WTC11 (cell line): ENCODE measurements around the gene OGG1. TPM values are rescaled to one million over a fixed set of nuclear protein-coding genes. Genes with fewer than 3 reads are reported as not detected.

Experiments used
- ATAC-seq: fragments of 200-7000 bp; cut with Tn5 transposase; 2 replicates; pipeline ENCODE4 v1.10.0; 2021; ENCODE audit warnings: mild to moderate bottlenecking, moderate library complexity
- CTCF ChIA-PET: fragments of 300-600 bp; sonication (Branson Sonifier 250); formaldehyde crosslinking; loops from one replicate; lab custom pipeline; 2021; ENCODE audit warnings: antibody characterized with exemption; lab: Charles Lee
- POLR2A ChIA-PET: fragments of 350-600 bp; sonication (Branson Sonifier 250); formaldehyde crosslinking; loops from one replicate; lab custom pipeline; 2021; ENCODE audit warnings: antibody characterized with exemption; lab: Charles Lee
- DNase-seq: peaks from one replicate; pipeline ENCODE4 v3.0.0; 2021; ENCODE audit warnings: low spot score
- H3K27ac Mint-ChIP-seq: 2 replicates; pipeline ENCODE4 v1.8.0; 2021; ENCODE audit warnings: mixed read lengths
- H3K27me3 Mint-ChIP-seq: 2 replicates; pipeline ENCODE4 v1.8.0; 2021; ENCODE audit warnings: low read depth, mild to moderate bottlenecking, moderate library complexity, mixed read lengths
- H3K36me3 Mint-ChIP-seq: 2 replicates; pipeline ENCODE4 v1.8.0; 2021; ENCODE audit warnings: mixed read lengths
- H3K4me1 Mint-ChIP-seq: 2 replicates; pipeline ENCODE4 v1.8.0; 2022; ENCODE audit warnings: mixed read lengths
- H3K4me3 Mint-ChIP-seq: 2 replicates; pipeline ENCODE4 v1.8.0; 2021; ENCODE audit warnings: mild to moderate bottlenecking, moderate library complexity, mixed read lengths
- H3K9me3 Mint-ChIP-seq: 2 replicates; pipeline ENCODE4 v1.8.0; 2021; ENCODE audit warnings: mixed read lengths
- CBFB ChIP-seq: sonication (generic); formaldehyde crosslinking; IDR thresholded peaks from 2 replicates; pipeline ENCODE4 v1.8.1; 2022; ENCODE audit warnings: mild to moderate bottlenecking, low read depth, missing genetic modification reagents
- CDX4 ChIP-seq: fragments of 250-450 bp; sonication (Bioruptor Pico); IDR thresholded peaks from 2 replicates; pipeline ENCODE4 v1.9.0; 2021; ENCODE audit warnings: moderate library complexity, mild to moderate bottlenecking, inconsistent platforms, borderline replicate concordance
- E2F1 ChIP-seq: sonication (generic); formaldehyde crosslinking; IDR thresholded peaks from 2 replicates; pipeline ENCODE4 v1.8.0; 2022; ENCODE audit warnings: mild to moderate bottlenecking, missing genetic modification reagents
- E2F4 ChIP-seq: sonication (generic); formaldehyde crosslinking; IDR thresholded peaks from 2 replicates; pipeline ENCODE4 v1.8.1; 2022; ENCODE audit warnings: low read depth, mild to moderate bottlenecking, moderate library complexity, missing genetic modification reagents, borderline replicate concordance
- ELF4 ChIP-seq: sonication (generic); formaldehyde crosslinking; IDR thresholded peaks from 2 replicates; pipeline ENCODE4 v1.8.1; 2022; ENCODE audit warnings: low read depth, mild to moderate bottlenecking, moderate library complexity, missing genetic modification reagents
- ESRRA ChIP-seq: sonication (generic); formaldehyde crosslinking; IDR thresholded peaks from 2 replicates; pipeline ENCODE4 v1.8.1; 2022; ENCODE audit warnings: mild to moderate bottlenecking, missing genetic modification reagents, borderline replicate concordance
- FOXK1 ChIP-seq: sonication (generic); formaldehyde crosslinking; IDR thresholded peaks from 2 replicates; pipeline ENCODE4 v1.8.0; 2022; ENCODE audit warnings: mild to moderate bottlenecking, moderate library complexity, missing genetic modification reagents
- FOXP4 ChIP-seq: sonication (generic); formaldehyde crosslinking; IDR thresholded peaks from 2 replicates; pipeline ENCODE4 v1.8.0; 2022; ENCODE audit warnings: mild to moderate bottlenecking, missing genetic modification reagents
- HMGA2 ChIP-seq: fragments of 250-450 bp; sonication (Bioruptor Pico); IDR thresholded peaks from 2 replicates; pipeline ENCODE4 v1.4.0; 2021; ENCODE audit warnings: mild to moderate bottlenecking, moderate library complexity
- IRF2 ChIP-seq: sonication (generic); formaldehyde crosslinking; IDR thresholded peaks from 2 replicates; pipeline ENCODE4 v1.8.0; 2022; ENCODE audit warnings: low read depth, missing genetic modification reagents, borderline replicate concordance
- MLX ChIP-seq: sonication (generic); formaldehyde crosslinking; IDR thresholded peaks from 2 replicates; pipeline ENCODE4 v1.8.1; 2023; ENCODE audit warnings: mild to moderate bottlenecking, missing genetic modification reagents, moderate library complexity
- SMAD4 ChIP-seq: sonication (generic); formaldehyde crosslinking; IDR thresholded peaks from 2 replicates; pipeline ENCODE4 v1.8.0; 2022; ENCODE audit warnings: mild to moderate bottlenecking, missing genetic modification reagents
- USF1 ChIP-seq: sonication (generic); formaldehyde crosslinking; IDR thresholded peaks from 2 replicates; pipeline ENCODE4 v1.8.0; 2022; ENCODE audit warnings: mild to moderate bottlenecking, missing genetic modification reagents
- USF2 ChIP-seq: sonication (generic); formaldehyde crosslinking; IDR thresholded peaks from 2 replicates; pipeline ENCODE4 v1.8.1; 2023; ENCODE audit warnings: mild to moderate bottlenecking, missing genetic modification reagents, moderate library complexity
- ZNF138 ChIP-seq: sonication (generic); formaldehyde crosslinking; conservative IDR thresholded peaks from 2 replicates; pipeline ENCODE4 v1.8.1; 2022; ENCODE audit warnings: mild to moderate bottlenecking, moderate library complexity, missing genetic modification reagents
- ZNF219 ChIP-seq: sonication (generic); formaldehyde crosslinking; IDR thresholded peaks from 2 replicates; pipeline ENCODE4 v1.8.0; 2023; ENCODE audit warnings: missing genetic modification reagents, mild to moderate bottlenecking, borderline replicate concordance
- ZNF396 ChIP-seq: fragments of 250-450 bp; sonication (Bioruptor Pico); IDR thresholded peaks from 2 replicates; pipeline ENCODE4 v1.8.0; 2021; ENCODE audit warnings: mild to moderate bottlenecking, moderate library complexity, borderline replicate concordance
- ZNF532 ChIP-seq: fragments of 250-450 bp; sonication (Bioruptor Pico); IDR thresholded peaks from 2 replicates; pipeline ENCODE4 v1.9.0; 2021; ENCODE audit warnings: mild to moderate bottlenecking, borderline replicate concordance
- total RNA-seq: library from RNA; stranded (reverse); gene quantifications from 3 replicates; pipeline ENCODE4 v1.2.3, GENCODE V29; 2021

OGG1 gene
- total RNA-seq, 1 experiment from 2014 or later: 27.3 TPM

GRCh38 chr3:9725775-9726515 is 23.8 kb upstream of the OGG1 start:
- TF ChIP-seq FOXK1 (CRISPR knock-in tag): no peak
- no peak for TF ChIP-seq ZNF138 (CRISPR knock-in tag)
- no peak for TF ChIP-seq ZNF396 (CRISPR knock-in tag)
- no peak for TF ChIP-seq ZNF532 (CRISPR knock-in tag)
- no peak for TF ChIP-seq USF1 (CRISPR knock-in tag)
- no peak for TF ChIP-seq SMAD4 (CRISPR knock-in tag)
- TF ChIP-seq HMGA2 (CRISPR knock-in tag): no peak
- no peak for TF ChIP-seq IRF2 (CRISPR knock-in tag)
- no peak for TF ChIP-seq USF2 (CRISPR knock-in tag)
- TF ChIP-seq ESRRA (CRISPR knock-in tag): no peak
- TF ChIP-seq MLX (CRISPR knock-in tag): no peak
- TF ChIP-seq CBFB (CRISPR knock-in tag): no peak
- TF ChIP-seq ELF4 (CRISPR knock-in tag): no peak
- no peak for TF ChIP-seq FOXP4
- no peak for TF ChIP-seq E2F4 (CRISPR knock-in tag)
- TF ChIP-seq ZNF219 (CRISPR knock-in tag): no peak
- TF ChIP-seq E2F1: no peak
- no peak for TF ChIP-seq CDX4 (CRISPR knock-in tag)
- TF ChIP-seq, all 79 proteins: peak for 0
- no peak overlapping the region for H3K4me3 Mint-ChIP-seq
- ATAC-seq (no peak), DNase-seq (no peak)
- ChIA-PET CTCF (interaction anchor here (1.7 to 3.2 kb wide), 3 partner anchors 16 to 31 kb away, joined by 5 to 72 read pairs (median 12); no protein-coding TSS in a partner anchor), POLR2A (no interaction called here)
- H3K27me3 Mint-ChIP-seq: peaks cover 3% of the 10 kb centered on the region
- H3K36me3 Mint-ChIP-seq: no peaks in the 10 kb centered on the region
- H3K27ac Mint-ChIP-seq: no peak overlapping the region
- peaks cover 4% of the 10 kb centered on the region; the same call in 1 of the 2 replicates for H3K9me3 Mint-ChIP-seq
- peaks cover 13% of the 10 kb centered on the region for H3K4me1 Mint-ChIP-seq
